Activated CD4-positive, alpha-beta T cell treated with anti-CD3 and anti-CD28 coated beads for 48 hours (primary cell): Measurements from ENCODE around the gene SOBP.

ENCODE experiments used
- DNase-seq: peaks from one replicate; pipeline ENCODE4 v3.0.0-alpha.2; 2020

The SOBP gene

DNA sequence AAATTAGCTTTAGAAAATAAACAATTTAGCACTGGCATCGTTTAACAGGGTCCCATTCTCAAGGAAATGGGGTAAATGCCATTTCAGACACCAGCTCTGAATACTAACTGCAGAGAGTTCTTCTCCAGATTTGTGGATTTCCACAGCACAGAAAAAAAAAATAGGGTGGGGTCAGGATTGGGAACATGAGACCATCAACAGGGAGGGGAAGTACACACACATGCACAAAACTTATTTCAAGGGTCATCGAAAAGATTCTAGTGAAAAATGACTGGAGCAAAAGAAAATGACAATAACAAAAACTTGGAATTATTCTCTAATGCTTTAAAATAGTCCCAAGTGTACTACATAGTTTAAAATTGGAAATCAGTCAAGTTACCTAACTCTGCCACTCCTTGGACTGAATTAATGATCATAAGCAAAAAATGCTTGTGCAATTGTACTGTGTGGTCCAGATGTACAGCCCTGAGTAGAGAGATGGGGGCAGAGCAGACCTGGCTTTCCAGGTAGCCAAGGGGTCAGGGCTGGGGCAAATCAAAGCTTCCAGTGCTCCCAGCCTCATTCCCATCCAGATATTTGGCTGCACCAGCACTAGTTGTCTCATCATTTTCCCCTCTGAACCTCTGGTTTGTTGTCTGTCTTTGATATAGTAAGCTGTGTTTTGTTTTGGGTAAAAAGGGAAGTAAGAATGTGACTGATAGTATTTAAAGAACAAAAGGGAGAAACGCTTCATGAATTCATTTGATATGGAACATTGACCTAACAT, 152.4 kb downstream of the SOBP start:
- DNase-seq: no peak

DNA sequence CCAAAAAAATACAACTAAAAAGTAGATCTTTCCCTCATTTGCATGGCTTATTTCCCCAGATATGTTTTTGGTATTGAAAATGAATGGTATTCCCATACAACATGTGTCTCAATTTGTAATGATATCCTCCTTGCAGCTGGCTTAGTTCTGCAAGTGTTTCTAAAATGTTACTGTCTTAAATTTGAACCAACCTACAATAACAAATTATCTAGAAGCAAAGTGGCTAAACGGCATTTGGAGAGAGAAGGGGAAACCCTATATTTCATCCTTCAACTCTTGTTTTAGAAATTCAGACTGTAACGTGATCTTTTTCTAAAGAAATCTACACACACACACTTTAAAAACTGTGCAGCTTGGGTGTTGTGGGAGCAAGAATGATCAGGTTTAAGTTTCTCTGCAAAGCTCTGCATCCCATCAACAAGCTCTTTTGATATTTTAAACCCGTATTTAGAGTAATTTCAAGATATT, 153.0 kb downstream of the SOBP start:
- no peak for DNase-seq

DNA sequence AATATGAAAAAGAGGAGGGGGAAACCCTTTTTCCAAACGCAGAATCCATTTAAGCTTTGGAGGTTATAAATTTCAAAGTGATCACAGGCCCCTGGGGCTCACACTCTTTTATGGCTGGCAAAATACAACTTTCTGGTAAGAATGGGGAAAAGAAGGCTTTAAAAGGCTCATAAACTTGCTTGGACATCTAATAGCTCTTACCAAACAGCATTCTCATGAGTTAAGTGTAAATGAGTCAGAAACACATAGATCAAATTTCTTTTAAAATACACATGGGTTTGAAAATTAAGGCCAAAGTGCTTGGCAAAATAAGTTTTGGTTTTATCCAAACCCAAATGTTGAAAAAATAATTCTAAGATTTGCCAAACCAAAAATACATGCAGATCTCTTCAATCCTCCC, 154.6 kb downstream of the SOBP start:
- DNase-seq: no peak

DNA sequence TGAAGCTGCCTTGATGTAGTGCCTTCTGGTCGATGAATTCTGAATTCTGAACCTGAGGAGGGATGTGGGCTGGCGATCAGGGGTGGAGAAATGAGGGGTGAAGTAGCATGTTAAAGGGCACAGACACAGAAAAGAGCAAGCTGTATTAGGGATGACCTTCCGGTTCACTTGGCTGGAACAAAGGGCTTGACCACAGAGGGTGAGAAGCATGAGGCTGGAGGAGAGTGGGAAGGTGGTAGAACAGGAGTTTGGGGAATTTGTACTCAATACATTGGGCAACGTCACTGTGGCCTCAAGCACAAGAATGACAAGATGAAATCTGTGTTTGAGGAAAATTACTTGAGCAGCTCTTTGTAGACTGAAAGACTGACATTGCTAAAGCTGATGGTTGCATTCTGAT, 155.8 kb downstream of the SOBP start:
- DNase-seq: no peak

DNA sequence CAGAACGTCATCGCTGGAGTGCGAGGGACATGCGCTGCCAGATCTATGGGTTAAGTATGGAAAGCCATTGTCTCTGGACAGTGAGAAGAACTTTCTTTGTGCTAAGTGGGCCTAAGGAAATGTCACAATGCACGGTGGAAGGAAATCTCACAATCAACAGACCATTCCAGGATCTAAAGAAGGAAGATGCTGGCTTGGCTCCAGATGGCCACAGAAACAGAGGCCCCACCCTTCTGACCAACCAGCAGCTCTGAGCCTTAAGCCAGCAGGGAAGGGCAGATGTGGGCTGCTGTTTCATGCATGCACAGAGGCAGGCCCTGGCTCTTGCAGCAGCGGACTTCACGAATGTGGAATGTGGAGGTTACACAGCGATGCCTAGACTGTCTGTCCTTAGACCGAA, 156.3 kb downstream of the SOBP start:
- no peak for DNase-seq

DNA sequence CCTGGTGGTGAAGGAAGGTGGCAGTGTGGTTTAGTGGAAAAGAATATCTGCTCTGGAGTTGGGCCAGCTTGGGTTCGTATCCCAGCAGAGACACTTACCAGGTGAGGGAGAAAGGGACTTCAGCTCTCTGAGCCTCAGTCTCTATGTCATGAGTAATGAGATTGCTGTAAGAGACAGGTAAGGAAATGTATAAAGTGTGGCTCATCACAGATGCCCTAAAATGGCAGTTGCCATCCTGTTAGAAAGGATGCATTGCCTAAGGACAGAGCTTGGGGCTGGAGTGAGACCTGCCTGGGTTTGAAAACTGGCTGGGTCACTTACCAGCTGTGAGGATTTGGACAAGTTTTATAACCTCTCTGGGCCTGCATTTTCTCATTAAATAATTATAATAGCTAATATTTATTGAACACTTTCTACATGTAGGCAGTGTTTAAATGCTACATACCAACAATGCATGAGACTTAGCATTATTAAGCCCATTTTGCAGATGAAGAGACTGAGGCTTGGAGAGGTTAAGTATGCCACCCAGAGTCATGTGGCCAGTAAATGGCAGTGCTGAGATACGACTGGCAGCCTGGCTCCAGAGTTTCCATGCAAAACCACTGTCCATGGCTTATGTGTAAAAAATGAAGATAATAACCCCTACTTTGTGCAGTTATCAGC, 157.0 kb downstream of the SOBP start:
- no peak for DNase-seq

DNA sequence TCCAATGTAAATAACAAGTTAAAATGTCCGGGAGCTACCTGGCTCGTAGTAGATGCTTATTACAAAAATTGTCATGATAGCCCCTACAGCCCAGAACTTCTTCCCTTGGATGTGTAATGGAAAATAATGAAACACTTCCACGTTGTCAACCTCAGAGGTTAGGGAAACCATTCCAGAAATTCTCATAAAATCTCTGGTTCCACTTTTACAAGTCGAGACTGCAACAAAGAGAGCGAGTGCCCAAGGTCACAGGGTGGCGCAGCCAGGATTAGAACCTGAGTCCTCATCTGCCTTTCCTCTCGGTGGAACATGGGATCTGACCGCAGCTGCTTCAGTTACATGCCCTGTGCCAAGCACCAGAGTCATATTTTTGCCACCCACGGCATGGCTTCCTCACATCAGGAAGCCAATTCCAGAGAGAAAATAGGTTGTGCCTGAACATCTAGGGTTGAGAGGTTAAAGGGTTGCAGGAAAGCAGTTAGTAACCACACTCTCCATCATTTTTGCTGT, 157.6 kb downstream of the SOBP start:
- no peak for DNase-seq

DNA sequence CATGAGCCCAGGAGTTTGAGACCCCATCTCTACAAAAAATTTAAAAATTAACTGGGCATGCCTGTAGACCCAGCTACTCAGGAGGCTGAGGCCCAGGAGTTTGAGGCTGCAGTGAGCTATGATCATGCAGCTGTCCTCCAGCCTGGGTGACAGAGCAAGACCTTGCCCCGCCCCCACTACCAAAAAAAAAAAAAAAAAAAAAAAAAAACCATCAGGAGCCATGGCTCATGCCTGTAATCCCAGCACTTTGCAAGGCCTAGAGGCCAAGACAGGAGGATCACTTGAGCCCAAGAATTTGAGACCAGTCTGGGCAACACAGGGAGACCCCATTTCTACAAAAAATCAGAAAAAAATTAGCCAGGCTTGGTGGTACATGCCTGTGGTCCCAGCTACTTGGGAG, 159.1 kb downstream of the SOBP start:
- DNase-seq: no peak

DNA sequence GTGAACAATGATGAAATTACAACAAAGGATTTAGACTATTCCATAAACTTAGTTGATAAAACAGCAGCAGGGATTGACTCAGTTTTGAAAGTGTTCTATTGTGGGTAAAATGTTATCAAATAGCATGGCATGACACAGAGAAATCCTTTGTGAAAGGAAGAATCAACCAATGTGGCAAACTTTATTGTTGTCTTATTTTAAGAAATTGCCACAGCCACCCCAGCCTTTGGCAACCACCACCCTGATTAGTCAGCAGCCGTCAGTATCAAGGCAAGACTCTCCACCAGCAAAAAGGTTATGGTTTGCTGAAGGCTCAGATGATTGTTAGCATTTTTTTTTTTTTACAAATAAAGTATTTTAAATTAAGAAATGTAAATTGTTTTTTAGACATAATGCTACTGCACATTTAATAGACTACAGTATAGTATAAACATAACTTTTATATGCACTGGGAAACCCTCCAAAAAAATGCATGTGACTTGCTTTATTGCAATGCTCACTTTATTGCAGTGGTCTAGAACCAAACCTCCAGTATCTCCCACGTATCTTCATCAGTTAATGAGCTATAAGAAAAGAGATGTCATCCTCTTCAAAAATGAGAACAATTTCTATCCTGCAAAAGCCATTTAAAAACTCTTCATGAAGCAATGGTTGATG, 162.7 kb downstream of the SOBP start:
- DNase-seq: no peak

DNA sequence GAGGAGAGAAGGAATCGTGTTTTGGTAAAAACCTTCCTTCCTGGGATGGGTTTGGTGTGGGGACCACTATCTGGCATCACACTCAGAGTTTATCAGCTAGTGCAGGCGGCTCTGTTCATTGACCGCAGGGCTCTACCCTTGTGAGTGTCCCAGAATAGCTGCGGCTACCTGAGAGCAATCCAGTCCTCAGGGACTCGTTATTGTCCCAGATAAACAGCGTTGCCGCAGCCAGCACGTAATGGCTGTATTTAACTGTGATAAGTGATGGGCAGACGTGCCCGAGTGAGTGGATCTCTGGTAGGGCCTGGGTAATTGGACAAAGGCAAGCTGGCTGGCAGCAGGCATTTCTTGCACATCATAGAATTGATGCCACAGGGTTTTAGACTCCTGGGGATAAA, 163.3 kb downstream of the SOBP start:
- DNase-seq: no peak

DNA sequence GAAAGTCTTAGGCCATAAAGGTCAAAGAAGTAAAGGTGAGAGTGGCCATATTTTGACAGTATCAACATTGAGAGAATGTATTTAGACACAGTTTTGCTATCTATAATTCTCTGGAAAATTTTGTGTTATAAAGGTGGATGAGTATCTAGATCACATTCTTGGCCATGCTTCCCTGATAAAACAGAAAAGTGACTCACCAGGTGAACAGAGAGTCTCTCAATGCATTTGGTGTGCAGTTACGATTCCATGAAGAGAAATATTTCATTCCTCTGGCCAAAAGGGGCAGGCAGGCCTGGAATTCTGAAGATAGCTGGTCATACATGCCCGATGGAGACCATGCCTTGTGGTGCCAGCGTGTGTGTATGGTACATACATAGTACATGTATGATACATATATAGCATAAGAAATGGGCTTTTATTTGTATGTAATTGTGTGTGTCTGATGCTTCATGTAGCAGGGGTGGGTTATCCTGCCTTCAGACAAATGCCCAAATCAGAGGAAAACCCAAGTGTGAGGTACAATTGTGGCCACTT, 164.0 kb downstream of the SOBP start:
- no peak for DNase-seq

DNA sequence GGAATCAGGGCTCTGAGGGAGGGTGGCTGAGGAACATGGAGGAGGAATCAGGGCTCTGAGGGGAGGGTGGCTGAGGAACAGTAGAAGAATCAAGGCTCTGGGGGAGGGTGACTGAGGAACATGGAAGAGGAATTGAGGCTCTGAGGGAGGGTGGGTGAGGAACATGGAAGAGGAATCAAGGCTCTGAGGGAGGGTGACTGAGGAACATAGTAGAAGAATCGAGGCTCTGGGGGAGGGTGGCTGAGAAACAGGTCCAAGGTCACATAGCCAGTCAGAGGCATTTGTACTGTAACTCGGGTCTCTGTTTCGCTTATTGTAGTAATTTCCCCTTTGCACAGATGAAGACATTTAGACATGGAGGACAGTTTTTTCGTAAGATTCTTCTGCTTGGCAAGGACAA, 164.8 kb downstream of the SOBP start:
- no peak for DNase-seq

DNA sequence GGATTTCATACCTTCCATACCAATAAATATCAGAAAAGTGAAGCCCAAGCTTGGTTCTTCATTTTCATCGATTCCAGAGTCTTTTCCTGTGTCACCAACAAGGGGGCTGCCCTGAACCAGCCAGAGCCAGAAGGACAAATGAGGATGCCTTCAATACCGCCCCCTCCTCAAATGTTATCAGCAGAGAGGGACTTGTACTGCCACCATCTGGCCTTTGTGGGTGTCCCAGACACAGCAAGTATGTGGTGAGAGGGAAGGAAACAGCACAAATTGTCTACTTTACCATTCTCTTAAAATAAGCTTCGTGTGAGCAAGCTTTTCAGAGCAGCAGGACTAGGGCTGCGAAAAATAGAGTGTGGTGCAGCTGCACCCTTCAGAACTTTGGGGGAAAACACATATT, 165.3 kb downstream of the SOBP start:
- DNase-seq: no peak

DNA sequence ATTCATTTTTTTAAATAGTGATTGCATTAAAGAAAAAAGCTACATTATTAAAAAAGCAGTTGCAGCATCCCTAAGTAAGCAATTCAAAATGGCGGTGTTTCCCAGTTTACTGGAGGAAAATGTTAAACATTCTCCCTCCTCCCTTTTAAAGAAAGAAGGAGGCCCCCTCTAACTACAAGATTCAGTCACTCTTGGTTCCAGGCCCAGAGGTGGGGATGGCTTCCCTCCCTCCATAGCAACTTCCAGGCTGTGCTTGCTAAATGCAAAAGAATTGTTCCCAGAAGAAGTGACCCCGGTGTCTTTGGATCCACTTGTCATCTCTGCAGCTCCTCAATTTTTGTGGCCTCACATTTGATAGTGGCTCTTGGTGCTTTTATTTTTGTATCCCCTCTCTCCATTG, 165.9 kb downstream of the SOBP start:
- no peak for DNase-seq

DNA sequence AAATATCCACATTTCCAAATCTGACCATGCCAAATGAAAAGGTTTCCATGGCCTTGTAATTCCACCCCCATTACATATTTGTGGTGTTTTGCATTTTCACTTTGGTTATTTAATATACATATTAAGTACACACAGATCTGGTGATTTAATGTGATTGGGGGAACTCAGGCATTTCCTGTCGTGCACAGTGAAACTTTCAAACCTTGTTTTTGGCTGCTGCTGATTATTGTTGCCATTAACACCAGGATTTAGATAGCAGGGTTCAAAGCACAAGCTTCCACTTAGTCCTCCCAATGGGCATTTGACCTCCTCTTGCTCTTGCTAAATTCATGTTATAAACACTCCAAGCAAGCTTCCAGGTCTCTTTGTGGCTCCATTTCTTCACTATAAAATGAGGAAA, 166.5 kb downstream of the SOBP start:
- DNase-seq: no peak

DNA sequence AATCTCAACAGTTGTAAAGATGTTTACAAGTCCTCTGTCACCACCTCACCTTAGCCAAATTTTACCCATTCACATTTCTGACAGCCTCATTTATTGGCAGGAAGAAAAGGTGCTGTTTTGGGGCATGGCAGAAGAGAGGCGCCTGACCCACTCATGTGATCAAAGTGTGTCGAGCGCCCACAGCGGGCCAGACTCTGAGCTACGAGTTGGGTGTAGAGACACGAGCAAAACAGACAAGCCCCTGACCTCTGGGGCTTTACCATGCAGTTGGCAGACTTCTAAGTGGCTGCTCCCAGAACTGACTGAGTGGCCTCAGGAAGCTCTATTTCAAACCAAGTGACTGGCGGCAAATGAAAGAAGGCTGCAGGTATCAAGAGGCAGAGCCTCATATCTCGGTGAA, 167.0 kb downstream of the SOBP start:
- no peak for DNase-seq

DNA sequence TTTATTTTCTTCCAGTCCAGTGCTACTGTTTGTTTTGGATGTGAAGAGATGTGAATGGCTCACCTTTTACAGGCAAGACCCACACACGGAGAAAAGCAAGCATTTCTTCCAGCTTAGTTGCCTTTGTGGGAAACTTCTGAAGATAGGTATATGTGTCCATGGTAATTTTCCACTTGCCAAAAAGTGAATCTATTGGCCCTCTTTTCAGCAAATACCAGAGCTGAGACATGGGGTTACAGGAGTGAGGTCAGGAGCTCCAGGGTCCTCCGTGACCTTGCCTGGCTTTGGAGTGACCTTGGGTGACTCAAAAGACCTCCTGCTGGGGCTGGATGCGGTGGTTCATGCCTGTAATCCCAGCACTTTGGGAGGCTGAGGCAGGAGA, 167.4 kb downstream of the SOBP start:
- no peak for DNase-seq

DNA sequence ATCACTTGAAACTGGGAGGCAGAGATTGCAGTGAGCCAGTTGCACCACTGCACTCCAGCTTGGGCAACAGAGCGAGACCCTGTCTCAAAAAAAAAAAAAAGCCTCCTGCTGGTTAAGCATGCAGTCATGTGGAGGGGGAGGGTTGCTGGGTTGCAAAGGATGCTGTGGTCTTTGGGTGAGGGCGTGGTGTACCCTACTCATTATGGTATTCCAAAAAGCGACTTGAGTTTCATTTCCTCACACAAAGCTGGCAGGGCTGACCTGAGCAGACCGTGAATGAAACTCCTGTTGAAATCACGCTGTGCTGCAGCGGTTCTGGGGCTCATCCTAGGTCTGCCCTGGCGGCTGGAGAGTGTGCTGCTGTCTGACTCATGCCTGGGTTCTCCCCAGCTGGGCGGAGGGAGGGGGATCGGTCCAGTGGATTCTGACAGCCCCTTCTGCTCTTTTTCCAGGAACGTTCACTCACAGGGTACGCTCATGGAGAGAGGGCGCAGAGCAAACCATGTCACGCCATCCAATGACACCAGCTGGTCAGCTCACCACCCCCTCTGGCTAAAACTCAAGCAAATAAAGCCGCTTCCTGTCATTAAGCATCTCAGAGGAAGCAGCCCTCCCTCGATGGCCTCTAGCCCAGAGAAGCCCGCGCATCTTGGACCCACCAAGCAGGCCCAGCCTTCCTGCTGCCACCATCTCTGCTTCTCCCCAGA, 168.0 kb downstream of the SOBP start:
- DNase-seq: peak; percentile 70

DNA sequence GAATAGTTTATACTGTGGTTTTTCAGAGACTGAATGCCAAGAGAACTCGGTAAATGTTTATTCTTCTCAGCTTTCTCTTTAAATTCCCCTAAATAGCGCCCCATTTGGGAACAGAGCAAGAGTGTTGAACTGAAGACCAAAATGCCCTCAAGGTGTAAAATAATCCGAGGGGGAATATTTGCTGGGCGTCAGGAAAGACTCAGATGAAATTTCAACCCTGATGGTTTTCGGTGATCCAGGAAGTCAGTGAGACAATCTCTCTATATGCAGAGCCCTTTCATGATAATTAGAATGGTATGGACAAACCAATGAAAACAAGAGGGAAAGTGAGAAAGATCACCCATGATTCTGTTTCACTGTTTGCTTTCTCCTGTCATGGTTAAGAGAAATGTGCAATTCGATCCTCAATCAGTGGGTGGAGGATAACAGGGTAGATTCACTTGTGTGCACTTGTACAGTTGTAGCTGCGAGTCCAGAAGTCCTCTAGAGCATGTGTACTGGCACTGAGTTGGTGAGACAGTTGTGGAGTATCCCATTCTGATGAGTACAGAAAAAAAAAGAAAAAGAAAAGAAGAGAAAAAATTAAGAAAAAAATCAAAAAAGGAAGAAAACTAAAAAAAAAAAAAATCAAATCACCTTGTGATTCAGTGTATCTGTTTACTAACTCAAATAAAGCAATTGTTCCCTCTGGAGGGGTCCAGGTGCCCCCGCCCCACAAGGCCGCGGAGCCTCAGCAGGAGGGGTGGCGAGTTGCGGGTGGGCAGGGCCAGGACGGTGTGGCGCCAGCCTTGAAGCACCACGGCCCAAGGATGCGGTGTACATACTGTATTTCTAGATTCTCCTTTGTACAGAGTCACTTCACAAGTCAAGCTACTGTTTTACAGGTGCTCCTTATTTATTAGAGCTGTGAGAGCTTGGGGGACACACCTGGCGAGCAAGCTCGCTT, 169.3 kb downstream of the SOBP start:
- no peak for DNase-seq

DNA sequence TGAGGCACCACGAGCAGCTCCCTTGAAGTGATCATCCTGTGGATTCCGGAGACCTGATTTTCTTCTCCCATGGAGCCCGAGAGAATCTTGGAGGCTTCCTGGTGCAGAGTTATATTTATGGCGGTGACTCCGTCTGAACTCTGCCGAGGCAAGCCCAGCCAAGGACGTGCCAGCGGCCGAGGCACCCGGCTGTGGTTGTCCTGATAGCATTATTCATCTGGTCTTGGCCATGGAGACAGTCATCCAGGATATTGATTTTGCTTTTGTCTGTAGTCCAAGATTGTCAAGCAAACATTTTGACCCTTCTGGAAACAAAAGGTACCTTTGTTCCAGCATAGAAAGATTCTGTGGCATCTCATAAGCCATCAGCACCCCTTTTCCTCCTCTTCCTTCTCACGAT, 170.9 kb downstream of the SOBP start:
- no peak for DNase-seq

DNA sequence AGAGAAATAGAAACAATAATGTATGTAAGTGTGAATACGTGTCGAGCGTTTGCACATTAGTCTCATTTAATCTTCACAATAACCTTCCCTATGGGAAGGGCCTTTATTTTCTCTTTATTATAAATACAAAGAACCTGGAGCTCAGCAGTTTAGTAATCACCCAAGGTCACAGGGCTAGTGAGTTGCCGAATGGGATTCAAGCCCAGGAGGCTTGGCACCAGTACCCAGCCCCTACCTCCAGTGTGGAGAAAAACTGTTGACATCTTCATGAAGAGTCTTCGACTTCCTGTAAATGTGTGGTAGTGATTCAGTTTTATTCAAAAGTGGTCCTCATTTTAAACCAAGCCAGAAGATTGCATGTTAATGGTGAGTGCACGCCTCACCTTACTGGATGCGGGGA, 171.4 kb downstream of the SOBP start:
- DNase-seq: no peak

DNA sequence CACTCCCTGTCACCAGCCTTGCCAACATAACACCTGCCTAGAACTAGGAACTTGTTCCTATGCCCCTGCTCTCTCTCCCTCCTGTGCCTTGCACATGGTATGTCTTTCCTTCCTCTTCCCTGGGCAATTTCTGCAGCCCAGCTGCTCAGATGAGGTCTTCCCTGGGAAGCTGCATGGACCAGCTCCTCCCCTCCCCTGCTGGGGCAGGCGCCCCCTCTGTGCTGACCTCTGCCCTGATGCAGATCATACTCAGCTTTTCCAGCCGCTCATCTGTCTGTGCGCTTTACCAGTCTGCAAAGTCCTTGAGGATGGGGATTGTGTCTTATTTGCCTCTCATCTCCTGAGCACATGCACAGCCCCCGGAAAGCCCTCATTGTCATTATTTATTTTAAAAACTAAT, 172.4 kb downstream of the SOBP start:
- no peak for DNase-seq
